Measurements from ENCODE around the gene NXPH1.
A peak's percentile ranks its signal among the peaks of the same experiment; 100 is the strongest.

Gene NXPH1

GRCh38 chr7:8511855-8512254 lies 78.4 kb downstream of the NXPH1 start:
- DNase-seq: no peak

- DNase-seq: no peak
Measured at GRCh38 chr7:8514781-8515519, 81.5 kb downstream of the NXPH1 start.

- no peak for DNase-seq
Measured at GRCh38 chr7:8515640-8516185, 82.3 kb downstream of the NXPH1 start.

GRCh38 chr7:8516976-8517375 lies 83.6 kb downstream of the NXPH1 start:
- no peak for DNase-seq

GRCh38 chr7:8528311-8528710 lies 94.9 kb downstream of the NXPH1 start:
- no peak for DNase-seq

- DNase-seq: no peak
Measured at GRCh38 chr7:8531991-8532515, 98.6 kb downstream of the NXPH1 start.

- DNase-seq: no peak
Measured at GRCh38 chr7:8536431-8536830, 103.0 kb downstream of the NXPH1 start.

GRCh38 chr7:8549046-8549445 lies 115.6 kb downstream of the NXPH1 start:
- no peak for DNase-seq

- no peak for DNase-seq
Measured at GRCh38 chr7:8560501-8560900, 127.1 kb downstream of the NXPH1 start.

GRCh38 chr7:8561449-8561848 lies 128.0 kb downstream of the NXPH1 start:
- no peak for DNase-seq

- DNase-seq: no peak
Measured at GRCh38 chr7:8564281-8564680, 130.9 kb downstream of the NXPH1 start.

GRCh38 chr7:8566016-8566415 lies 132.6 kb downstream of the NXPH1 start:
- no peak for DNase-seq

GRCh38 chr7:8567626-8568025 lies 134.2 kb downstream of the NXPH1 start:
- no peak for DNase-seq

- no peak for DNase-seq
Measured at GRCh38 chr7:8579661-8580194, 146.3 kb downstream of the NXPH1 start.

- no peak for DNase-seq
Measured at GRCh38 chr7:8581842-8582241, 148.4 kb downstream of the NXPH1 start.

- DNase-seq: no peak
Measured at GRCh38 chr7:8582728-8583127, 149.3 kb downstream of the NXPH1 start.

- no peak for DNase-seq
Measured at GRCh38 chr7:8585591-8585990, 152.2 kb downstream of the NXPH1 start.

GRCh38 chr7:8590225-8590624 lies 156.8 kb downstream of the NXPH1 start:
- no peak for DNase-seq

- DNase-seq: no peak
Measured at GRCh38 chr7:8590791-8591190, 157.4 kb downstream of the NXPH1 start.

- no peak for DNase-seq
Measured at GRCh38 chr7:8591289-8591688, 157.9 kb downstream of the NXPH1 start.

- DNase-seq: no peak
Measured at GRCh38 chr7:8592167-8592566, 158.8 kb downstream of the NXPH1 start.

GRCh38 chr7:8594115-8594514 lies 160.7 kb downstream of the NXPH1 start:
- no peak for DNase-seq

- DNase-seq: peak; percentile 65
Measured at GRCh38 chr7:8597565-8597964, 164.2 kb downstream of the NXPH1 start.

- DNase-seq: no peak
Measured at GRCh38 chr7:8601121-8601520, 167.7 kb downstream of the NXPH1 start.

GRCh38 chr7:8605221-8605620 lies 171.8 kb downstream of the NXPH1 start:
- no peak for DNase-seq

Data from DMS79 treated with DMSO at 0.1 percent for 48 hours (cell line).